ENCODE measurements around the gene ABCG1. TPM values are rescaled to one million over a fixed set of nuclear protein-coding genes. Genes with fewer than 3 reads are reported as not detected.

ABCG1 gene
- total RNA-seq, 1 donor from 2014 or later = 37.8 TPM

DNA sequence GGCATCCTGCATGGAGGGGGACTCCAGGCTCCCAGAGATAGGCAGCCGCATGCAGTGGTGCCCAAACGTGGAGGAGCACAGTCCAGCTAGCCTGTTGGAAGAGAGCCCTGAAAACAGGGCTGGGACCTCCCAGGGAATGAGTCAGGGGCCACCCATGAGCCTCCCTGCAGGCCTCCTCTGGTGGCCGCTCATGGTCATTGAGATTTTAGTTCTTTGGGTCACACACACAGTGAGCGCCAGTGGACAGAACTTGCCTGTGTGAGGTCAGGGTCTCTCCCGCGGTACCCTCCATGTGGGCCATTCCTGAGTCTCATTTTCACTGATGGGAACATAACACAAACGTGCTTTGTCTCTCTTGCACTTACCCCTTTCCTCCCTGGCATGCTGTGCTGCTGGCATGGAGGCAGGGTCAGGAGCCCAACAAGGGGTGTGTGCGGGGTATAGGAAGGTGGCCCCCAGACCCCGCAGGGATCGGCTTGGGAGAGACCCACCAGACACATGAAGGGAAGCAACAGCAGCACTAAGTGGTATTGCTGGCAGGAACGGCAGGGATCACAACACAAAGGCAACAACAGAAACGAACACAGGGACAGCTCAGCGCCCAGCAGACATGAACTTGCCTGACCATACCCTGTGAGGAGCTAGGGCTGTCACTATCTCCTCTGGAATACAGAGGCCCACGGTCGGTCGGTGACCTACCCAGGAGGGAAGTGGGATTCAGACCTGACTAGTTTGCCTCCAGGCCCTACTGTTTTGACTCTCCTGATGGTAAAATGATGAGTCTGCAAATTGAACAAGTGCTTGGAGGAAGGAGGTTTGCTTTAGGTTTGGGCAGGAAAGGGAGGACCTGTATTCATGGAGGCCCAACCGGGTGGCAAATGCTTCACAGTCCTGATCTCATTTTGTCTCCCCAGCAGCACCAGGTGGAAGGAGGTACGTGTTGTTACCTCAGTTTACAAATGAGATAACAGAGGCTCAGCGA is 31.8 kb downstream of the ABCG1 start:
- DNase-seq (ENCODE audit: low read depth, low spot score) = no peak

DNA sequence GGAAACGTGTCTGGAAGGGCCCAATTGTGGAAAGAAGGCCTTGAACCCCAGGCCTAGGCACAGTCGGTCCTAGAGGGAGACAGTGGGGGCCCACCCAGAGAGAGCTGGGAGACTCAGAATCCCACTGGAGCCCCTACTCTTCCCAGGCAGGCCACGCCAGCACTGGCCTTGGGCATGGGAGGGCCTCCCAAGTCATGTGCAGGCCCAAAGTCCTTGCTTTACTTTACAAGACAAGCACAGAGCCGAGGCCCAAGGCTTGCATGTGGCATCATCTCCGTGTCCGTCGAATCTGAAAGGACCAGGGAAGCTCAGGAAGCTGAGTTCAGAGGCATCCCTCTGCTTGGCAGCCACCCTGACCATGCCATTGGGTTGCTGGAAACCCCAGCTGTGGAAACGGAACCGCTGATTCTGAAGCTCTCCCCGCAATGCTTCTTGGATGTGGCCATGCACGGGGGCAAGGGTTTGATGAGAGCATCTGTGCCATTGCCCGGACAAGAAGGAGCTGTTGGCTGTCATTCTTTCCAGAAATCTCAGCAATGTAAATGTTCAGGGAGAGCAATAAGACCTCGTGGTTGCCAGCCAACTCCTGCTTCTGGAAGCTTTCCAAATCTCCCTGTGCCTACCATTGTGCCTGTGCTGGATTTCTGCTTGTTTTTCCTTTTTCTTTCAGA is 32.8 kb downstream of the ABCG1 start:
- no peak for DNase-seq (ENCODE audit: low read depth, low spot score)

DNA sequence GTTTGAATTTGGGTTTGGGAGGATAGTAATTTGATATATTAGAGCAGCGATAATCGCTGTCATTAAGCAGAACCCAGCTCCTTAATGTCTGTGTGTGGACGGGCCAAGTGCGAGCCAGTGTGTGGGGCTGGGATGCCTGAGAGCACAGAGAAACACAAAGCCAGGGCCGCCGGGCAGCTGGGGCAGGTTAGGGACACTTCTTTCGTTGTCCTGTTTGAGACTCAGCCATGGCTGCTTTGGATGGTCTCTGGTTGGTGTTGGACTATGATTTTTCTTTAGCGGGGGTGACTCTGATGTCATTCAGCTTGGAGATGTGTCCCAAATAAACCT is 33.4 kb downstream of the ABCG1 start:
- no peak for DNase-seq (ENCODE audit: low read depth, low spot score)

DNA sequence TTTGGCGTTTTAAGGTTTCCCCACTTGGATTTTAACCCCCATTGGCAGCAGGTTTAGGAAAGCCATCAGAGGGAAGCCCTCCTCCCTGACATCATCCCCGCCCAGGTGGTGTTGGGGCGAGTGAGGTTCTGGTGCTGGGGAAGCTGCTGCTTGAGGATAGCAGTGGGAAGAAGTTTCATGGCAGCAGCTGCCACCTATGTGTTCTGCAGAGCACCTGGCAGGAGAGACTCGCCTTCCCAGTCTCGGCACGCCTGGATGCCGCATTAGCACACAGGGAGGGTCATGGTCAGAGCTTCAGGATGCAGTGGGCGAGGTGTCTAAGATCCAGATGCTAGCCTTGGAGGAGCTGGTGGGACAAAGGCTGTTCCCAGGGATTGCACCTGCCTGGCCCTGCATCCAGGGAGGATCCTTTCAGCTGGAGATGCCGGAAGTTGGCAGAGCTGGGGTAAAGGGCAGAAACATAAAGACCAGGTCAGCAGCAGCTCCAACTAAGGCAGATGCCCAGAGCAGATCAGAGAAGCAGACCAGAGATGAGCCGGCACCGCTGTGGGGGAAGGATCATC is 33.9 kb downstream of the ABCG1 start:
- no peak for DNase-seq (ENCODE audit: low read depth, low spot score)

DNA sequence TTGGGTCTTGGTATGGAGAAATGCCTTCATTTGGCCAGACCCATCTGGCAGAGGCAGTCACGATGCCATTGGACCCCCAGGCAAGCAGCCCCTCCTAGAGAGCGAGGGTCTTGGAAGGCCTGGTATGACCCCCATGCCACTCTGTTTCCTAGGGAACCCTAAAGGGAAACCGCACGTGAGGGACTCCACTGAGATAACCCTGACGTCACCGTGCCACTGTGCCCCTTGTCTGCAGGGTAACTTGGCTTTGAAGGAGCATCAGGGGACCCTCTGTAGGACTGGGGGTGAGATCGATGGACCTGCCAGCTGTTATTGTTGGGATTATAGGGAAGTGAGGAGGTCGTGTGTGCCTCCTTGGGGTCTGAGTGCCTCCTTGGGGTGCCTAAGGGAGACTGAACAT is 34.5 kb downstream of the ABCG1 start:
- no peak for DNase-seq (ENCODE audit: low read depth, low spot score)

DNA sequence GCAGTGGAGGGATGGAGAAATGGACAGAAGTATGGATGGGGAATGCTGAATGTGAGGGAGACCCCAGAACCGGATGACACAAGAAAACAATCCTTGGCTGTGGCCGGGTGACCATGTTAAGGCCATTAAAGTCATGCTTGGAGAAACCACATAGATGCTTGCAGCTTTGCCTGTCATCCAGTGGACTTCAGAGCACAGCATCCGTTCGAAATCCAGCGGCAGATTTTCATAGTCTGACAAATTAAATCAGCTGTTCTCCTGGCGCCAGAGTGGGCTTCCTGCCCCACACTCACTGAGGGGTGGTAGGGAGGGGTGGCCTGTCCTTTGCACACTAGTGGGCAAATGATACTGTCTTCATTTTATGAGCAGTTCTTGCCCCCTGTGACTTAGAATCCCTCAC is 35.1 kb downstream of the ABCG1 start:
- DNase-seq (ENCODE audit: low read depth, low spot score) = no peak

DNA sequence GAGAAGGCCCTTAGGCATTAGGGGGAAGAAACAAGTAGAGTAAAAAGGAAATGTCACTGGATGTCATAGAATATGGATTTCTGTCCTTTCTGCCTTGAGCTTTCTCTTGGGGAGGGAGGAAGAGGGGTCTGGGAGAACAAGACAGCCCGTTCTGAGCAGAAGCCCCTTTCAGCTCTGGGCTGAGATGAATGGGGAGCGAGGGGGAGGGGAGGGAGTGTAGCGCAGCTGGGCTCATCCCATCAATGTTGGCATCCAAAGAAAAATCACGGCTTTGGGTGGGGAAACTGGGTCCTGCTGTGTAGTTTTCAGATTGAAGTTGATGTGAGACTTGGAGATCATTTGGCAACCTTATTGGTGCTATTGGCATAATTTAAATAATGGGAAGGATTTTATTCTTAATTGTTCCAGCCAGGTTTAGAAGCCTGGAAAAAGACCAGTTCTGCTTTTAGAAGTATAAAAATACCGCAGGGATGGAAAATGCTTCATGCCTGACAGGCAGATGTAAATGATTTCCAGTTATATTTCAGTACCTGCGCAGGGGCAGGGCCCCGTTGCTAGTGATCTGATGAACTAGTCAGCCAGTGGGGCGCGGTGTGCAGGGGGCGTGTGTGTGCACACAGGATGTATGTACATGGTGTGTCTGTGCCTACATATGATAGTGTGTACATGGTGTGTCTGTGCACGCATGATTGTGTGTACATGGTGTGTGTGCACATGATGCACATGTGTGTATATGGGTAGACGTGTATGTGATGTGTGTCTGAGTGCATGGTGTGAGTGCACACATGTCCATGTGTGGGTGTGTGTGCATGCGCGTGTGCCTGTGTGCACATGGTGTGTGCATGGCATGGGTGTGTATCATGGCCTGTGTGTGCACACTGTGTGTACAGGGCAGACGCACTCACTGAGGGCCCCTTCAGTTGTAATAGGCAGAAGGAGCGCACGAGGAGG is 36.0 kb downstream of the ABCG1 start:
- DNase-seq (ENCODE audit: low read depth, low spot score) = no peak

DNA sequence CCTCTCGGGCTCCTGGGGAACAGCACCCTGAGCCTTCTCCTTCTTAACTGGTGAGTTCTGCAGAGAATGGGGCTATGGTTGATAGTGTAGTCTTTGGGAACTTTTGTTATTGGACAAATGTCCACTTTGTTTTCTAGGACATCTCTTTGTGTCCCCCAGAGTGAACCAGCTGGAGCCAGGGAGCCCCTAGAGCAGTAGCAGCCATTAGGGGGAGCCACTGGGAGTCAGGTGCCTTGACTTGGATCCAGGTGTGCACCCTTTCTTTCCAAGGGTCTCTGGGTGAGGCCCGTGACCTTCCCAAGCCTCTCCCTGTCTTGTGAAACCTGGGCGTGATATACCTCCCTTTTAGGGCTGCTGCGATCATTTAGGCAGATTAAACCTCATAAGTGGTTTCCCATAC is 36.9 kb downstream of the ABCG1 start:
- no peak for DNase-seq (ENCODE audit: low read depth, low spot score)

DNA sequence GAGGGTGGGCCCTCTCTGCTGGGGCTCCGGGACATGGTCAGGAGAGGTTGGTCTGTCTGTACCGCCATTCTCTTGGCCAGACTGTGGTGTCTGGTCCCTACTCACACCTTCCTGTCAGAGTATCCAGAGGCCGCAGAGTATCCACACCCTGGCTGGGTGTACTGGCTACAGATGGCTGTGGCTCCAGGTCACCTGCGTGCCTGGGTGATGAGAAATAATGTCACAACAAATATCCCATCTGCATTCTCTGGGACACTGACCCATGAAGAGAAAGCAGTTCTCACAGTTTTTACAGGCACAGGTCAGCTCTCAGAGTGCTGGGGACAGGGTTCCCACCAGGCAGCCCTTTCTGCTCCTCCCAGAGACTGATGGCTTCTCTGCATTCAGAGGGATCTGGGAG is 37.4 kb downstream of the ABCG1 start:
- no peak for DNase-seq (ENCODE audit: low read depth, low spot score)

DNA sequence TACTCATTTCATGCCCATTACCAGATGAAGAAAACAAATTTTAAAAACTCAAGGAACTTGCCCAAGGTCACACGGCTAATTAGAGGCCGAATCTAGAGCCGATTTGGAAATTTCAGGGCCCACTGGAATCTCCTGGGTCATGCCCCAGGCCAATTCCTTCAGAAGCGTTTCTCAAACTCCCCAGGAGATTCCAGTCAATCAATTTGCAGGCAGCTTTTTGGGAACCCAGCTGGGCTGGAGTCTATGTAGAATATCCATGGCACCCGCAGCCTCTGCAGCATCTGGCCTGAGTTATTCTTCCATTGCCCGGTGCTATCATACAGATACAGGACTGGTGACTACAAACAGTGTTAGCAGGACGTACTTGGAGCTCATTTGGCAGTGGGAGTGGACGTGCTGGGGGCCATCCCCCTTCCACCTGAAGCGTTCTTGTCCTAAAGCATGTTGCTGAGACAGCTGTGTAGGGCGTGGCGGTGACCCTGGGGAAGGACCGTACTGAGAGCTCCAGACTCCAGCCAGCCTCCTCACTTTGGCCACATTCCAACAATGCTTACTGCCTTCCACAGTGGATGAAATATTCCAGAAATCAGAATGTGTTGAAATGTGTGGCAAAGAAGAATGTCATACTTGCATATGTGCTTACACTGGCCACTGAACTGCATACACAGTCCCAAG is 38.3 kb downstream of the ABCG1 start:
- no peak for DNase-seq (ENCODE audit: low read depth, low spot score)

DNA sequence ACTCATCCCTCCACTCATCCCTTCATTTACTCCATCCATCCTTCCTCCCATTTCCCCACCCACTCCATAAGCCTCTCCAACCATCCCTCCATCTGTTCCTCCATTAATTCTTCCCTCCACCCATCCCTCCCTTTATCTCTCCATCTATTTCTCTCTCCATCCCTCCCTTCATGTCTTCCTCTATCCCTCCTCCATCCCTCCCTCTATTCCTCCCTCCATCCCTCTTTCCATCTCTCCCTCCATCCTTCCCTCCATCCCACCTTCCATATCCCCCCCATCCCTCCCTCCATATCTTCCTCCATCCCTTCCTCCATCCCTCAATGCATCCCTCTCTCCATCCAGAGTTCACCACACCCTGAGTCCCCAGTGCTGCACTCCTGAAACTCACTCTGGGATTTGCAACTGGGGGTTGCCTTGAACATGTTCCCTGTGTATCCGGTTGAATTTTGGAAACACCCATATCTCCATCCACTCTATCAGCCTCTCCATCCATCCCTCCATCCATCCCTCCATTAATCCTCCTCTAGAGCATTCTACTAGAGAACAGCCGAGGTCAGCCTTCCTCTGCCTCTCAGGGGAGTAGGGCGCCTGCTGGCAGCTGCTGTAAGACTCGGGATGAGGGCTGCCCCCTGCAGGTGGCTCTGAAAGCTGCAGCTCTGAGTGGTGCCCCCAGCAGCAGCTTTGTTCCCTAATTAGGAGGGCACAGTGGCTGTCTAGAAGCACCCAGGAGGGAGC is 39.4 kb downstream of the ABCG1 start:
- DNase-seq (ENCODE audit: low read depth, low spot score) = no peak

DNA sequence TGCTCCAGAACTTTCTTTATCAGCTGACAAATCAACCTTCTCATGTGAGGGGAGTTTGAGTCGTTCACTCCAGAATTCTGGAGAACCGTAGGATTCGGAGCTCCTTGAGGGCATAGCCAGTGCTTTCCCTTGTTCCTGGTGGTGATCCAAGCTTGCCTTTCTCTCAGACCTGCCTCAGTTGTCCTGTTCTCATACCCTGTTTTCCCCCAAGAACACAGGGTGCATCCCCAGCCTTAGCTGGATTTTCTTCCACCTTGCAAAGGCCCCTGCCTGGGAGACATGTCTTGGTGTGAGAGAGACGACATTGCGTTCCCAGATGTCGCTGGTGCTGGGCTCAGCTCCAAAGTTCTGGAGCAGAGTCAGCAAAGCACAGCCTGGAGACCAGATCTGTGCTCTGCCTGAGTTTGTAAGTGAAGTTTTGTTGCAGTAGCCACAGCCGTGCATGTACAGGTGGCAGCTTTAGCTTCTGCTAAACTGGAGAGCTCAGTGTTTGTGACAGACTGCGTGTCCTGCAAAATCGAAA is 40.0 kb downstream of the ABCG1 start:
- no peak for DNase-seq (ENCODE audit: low read depth, low spot score)

DNA sequence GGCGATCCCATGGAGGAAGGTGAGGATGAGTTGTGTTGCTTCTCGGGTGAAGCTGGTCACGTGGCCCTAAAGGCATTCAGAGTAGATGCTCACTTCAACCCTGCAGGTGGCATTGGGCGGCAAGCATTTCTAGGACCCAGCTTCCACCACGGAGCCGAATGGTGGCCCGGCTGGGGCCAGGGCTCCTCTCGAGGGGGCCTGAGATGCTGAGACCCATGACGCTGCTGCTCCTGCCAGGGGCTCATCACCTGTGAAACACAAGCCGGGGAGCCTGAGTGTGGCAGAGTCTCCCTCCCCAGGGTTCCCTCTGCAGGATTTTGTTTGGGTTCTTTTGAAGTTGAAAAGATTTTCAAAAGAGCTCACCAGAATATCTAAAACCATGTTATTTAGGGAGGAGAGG is 41.2 kb downstream of the ABCG1 start:
- DNase-seq (ENCODE audit: low read depth, low spot score) = no peak

DNA sequence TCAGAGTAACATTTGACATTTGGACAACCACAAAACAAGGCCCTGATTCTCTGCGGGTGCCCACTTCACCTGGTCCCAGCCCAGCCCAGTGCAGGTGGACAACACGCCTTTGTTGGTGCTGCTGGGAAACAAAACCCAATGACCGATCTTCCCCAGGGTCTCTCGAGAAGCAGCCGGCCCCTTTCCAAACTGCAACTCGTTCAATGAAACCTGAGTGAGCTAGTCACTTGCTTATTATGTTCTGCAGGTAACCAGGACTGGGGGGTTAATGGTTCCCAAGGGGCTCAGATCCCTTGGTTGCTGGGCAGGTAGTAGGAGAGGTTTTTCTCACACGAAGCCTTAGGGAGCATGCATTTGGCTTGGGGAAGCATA is 42.9 kb downstream of the ABCG1 start:
- DNase-seq (ENCODE audit: low read depth, low spot score) = no peak

DNA sequence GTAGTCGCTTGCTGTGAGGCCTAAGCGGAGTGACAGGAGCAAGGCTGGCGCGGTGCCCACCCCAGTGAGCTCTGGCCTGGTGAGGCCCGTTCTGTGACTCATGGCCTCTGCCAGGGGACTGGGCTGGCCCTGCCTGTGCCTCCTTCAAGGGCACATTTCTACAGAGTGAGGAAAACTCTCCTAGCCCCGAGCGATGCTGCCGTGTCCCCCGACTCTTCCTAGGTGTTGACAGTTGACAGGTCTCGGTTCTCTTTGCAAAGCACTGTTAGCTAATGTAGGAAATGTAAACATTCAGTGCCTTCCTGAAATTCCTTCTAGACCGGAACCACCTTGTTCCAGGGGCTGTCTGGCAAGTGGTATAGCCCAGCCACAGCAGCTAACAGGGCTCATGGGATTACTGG is 43.9 kb downstream of the ABCG1 start:
- DNase-seq (ENCODE audit: low read depth, low spot score) = peak; percentile 80

DNA sequence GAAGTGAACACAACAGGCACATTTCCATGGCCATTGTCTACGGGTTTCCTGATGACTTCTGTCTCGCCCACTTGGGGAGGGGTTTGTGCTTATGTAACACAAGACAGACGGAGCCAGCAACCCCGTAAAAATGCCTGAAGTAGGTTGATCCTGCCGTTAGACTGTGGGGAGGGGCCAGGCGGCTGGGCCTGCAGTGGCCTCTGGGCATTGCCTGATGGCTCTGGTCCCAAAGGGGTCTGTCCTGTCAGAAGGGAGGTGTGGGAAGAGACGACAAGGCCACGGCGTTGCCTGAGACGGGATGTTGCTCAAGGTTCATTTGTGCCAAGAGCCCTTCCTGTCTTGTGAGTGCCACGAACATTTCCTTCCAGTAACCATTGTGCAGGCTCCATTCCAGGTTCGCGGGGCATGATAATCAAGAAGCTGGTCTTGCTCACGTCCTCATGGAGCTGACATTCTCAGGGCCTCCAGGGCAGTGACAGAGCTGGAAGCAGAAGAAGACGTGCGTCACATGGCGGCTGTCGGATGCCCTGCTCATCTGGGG is 44.7 kb downstream of the ABCG1 start:
- peak; percentile 84 for DNase-seq (ENCODE audit: low read depth, low spot score)

DNA sequence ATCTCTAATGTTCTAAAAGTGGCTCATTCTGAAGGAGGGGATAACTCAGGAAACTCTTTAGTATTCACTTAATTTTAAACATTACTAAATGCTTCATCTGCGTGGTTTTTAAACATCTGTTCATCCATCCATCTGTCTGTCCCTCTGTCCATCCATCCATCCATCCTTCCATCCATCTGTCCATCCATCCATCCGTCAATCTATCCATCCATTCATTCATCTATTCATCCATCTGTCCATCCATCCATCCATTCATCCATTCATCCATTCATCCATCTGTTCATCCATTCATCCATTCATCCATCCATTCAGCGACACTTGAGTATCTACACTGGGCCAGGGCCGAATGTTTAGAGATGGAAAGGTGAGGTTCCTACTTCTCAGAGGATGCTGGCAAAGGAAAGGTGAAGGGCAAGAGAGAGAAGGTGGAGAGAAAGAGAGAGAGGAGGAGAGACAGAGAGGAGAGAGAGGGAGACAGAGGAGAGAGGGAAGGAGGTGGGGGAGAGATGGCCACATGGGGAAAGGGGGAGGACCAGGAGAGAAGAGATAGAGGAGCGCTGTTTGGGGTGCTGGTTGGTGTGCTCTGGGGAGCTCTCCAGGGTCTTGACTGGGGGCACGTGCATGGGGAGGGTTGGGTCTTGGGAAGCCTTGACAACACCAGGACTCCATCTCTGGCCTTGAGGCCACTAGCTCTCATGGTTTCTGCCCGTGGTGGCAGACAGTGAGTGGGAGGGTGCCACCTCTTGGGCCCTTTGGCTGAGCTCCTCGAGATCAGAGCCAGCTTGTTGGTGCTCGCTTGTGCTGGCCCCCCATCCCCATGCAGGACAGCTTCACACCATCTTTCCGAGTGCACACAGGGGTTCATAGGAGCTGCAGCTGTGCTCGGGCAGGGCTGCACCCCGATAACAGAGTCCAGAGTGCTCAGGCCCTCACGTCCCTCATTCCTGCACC is 45.6 kb downstream of the ABCG1 start:
- DNase-seq (ENCODE audit: low read depth, low spot score) = no peak

DNA sequence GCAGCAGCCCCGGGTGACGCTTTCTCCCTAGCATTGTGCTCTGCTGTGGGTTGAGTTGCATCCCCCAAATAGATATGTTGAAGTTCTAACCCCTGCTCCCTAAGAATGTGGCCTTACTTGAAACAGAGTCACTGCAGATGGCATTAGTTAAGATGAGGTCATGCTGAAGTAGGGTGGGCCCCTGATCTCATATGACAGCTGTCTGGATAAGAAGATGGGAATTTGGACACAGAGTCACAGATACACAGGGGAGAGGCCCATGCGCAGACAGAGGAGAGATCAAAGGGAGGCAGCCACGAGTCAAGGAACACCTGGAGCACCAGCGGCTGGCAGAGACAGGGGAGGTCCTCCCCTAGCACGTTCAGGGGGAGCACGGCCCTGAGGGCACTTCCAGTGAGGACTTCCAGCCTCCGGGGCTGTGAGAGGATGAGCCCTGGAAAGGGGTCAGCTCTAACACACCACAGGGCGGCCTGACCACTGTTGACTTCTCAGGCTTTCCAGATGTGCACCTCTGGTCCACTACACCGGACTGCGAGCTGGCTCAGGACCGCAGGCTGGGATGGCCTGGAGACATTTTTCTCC is 46.4 kb downstream of the ABCG1 start:
- no peak for DNase-seq (ENCODE audit: low read depth, low spot score)
